SK-N-SH (cell line): ENCODE results near the gene OR2L13. TPM values are rescaled to one million over a fixed set of nuclear protein-coding genes. Genes with fewer than 3 reads are reported as not detected.

ENCODE experiments used
- CTCF ChIA-PET: fragments of 300-600, 350-600 bp; formaldehyde crosslinking; extraction: SDS; loops from one replicate; lab custom pipeline; 2021; lab: Yijun Ruan, JAX
- POLR2A ChIA-PET: fragments of 350-600 bp; sonication (Branson Sonifier 250); formaldehyde crosslinking; extraction: SDS; loops from one replicate; lab custom pipeline; 2020; ENCODE audit warnings: antibody characterized with exemption, inconsistent platforms; lab: Yijun Ruan, JAX
- DNase-seq: peaks from one replicate; pipeline ENCODE4 v3.0.0; 2012
- H2AFZ ChIP-seq: fragments of 200-600 bp; sonication (generic); 2 replicates; pipeline ENCODE4 v1.8.1; 2016; ENCODE audit warnings: antibody characterized with exemption, mild to moderate bottlenecking, low read depth
- H3F3A ChIP-seq: fragments of 200-600 bp; sonication (generic); replicated peaks from 2 replicates; pipeline ENCODE3; 2016; ENCODE audit warnings: antibody characterized with exemption, mild to moderate bottlenecking; ENCODE audit not compliant: insufficient read depth
- H3K27ac ChIP-seq, 2 experiments: fragments of 200-500 bp in 1 of 2; fragments of 200-600 bp in 1 of 2; sonication (Bioruptor generic) in 1 of 2; sonication (generic), shearing (Covaris generic) in 1 of 2; 2 replicates each; pipeline versions ENCODE4 v1.5.1 to v1.6.1; 2014 to 2016; ENCODE audit warnings: low read depth in 2 of 2, inconsistent platforms in 1 of 2, low read length in 1 of 2, mild to moderate bottlenecking in 1 of 2, mixed read lengths in 1 of 2
- H3K27me3 ChIP-seq: fragments of 200-600 bp; sonication (generic), shearing (Covaris generic); 2 replicates; pipeline ENCODE4 v1.6.1; 2016; ENCODE audit warnings: mixed run types; ENCODE audit not compliant: insufficient read depth
- H3K36me3 ChIP-seq, 2 experiments: fragments of 200-500 bp in 1 of 2; fragments of 200-600 bp in 1 of 2; sonication (Bioruptor generic) in 1 of 2; sonication (generic) in 1 of 2; replicated peaks in 1 of 2; 2 replicates each; pipeline versions ENCODE3 to v1.5.1; 2014 to 2016; ENCODE audit warnings: low read length in 1 of 2, mild to moderate bottlenecking in 1 of 2; ENCODE audit not compliant: insufficient read depth in 2 of 2, control insufficient read depth in 1 of 2
- H3K4me1 ChIP-seq, 2 experiments: fragments of 200-500 bp in 1 of 2; fragments of 200-600 bp in 1 of 2; sonication (Bioruptor generic) in 1 of 2; sonication (generic), shearing (Covaris generic) in 1 of 2; 2 replicates each; pipeline versions ENCODE4 v1.5.1 to v1.6.1; 2014 to 2016; ENCODE audit warnings: low read depth in 1 of 2, low read length in 1 of 2, mixed run types in 1 of 2; ENCODE audit not compliant: insufficient read depth in 2 of 2, control insufficient read depth in 1 of 2
- H3K4me2 ChIP-seq: fragments of 200-600 bp; sonication (generic), shearing (Covaris generic); 2 replicates; pipeline ENCODE4 v1.6.1; 2017; ENCODE audit warnings: mixed run types
- H3K4me3 ChIP-seq, 2 experiments: fragments of 200-500 bp in 1 of 2; fragments of 200-600 bp in 1 of 2; sonication (Bioruptor generic) in 1 of 2; sonication (generic), shearing (Covaris generic) in 1 of 2; 2 replicates each; pipeline versions ENCODE4 v1.5.1 to v1.8.1; 2014 to 2016; ENCODE audit warnings: low read depth in 2 of 2, inconsistent platforms in 1 of 2, low read length in 1 of 2, mild to moderate bottlenecking in 1 of 2, mixed read lengths in 1 of 2, moderate library complexity in 1 of 2
- H3K79me2 ChIP-seq: fragments of 200-600 bp; sonication (generic); 2 replicates; pipeline ENCODE4 v1.8.1; 2017; ENCODE audit warnings: mild to moderate bottlenecking; ENCODE audit not compliant: insufficient read depth
- H3K9ac ChIP-seq: fragments of 200-600 bp; sonication (generic); 2 replicates; pipeline ENCODE4 v1.6.1; 2017; ENCODE audit warnings: mixed run types
- H3K9me2 ChIP-seq: fragments of 200-600 bp; sonication (generic); 2 replicates; pipeline ENCODE4 v1.6.1; 2017; ENCODE audit warnings: mixed run types
- H3K9me3 ChIP-seq: fragments of 200-600 bp; sonication (generic); 2 replicates; pipeline ENCODE4 v1.6.1; 2017; ENCODE audit warnings: mixed run types, mild to moderate bottlenecking, moderate library complexity
- H4K20me1 ChIP-seq: fragments of 200-600 bp; sonication (generic); 2 replicates; pipeline ENCODE4 v1.6.1; 2017; ENCODE audit warnings: mild to moderate bottlenecking, mixed run types; ENCODE audit not compliant: insufficient read depth
- CHD2 ChIP-seq: fragments of 150-350 bp; IDR thresholded peaks from 2 replicates; pipeline ENCODE4 v1.6.1; 2018; ENCODE audit warnings: low read length; ENCODE audit not compliant: partially characterized antibody
- EP300 ChIP-seq, 2 experiments: IDR thresholded peaks; 2 replicates each; pipeline versions ENCODE4 v1.4.0 to v1.6.1; 2012; ENCODE audit warnings: borderline replicate concordance in 1 of 2, low read depth in 1 of 2, low read length in 1 of 2
- FOXJ3 ChIP-seq: sonication (generic); formaldehyde crosslinking; IDR thresholded peaks from 2 replicates; pipeline ENCODE4 v1.5.1; 2020; ENCODE audit warnings: mild to moderate bottlenecking, missing genetic modification reagents
- FOXM1 ChIP-seq: IDR thresholded peaks from 2 replicates; pipeline ENCODE4 v1.4.0; 2012; ENCODE audit warnings: low read depth, mild to moderate bottlenecking
- GATA2 ChIP-seq: sonication (generic); formaldehyde crosslinking; IDR thresholded peaks from 2 replicates; pipeline ENCODE4 v1.5.0; 2020; ENCODE audit warnings: mild to moderate bottlenecking, missing genetic modification reagents
- JUND ChIP-seq: IDR thresholded peaks from 2 replicates; pipeline ENCODE4 v1.4.0; 2012
- MEF2A ChIP-seq: IDR thresholded peaks from 2 replicates; pipeline ENCODE4 v1.4.0; 2012; ENCODE audit warnings: low read depth, borderline replicate concordance
- MXI1 ChIP-seq: IDR thresholded peaks from 2 replicates; pipeline ENCODE4 v1.6.1; 2012; ENCODE audit warnings: mild to moderate bottlenecking, low read depth, low read length, improper control_type of control experiment
- NRF1 ChIP-seq: IDR thresholded peaks from 2 replicates; pipeline ENCODE4 v1.6.1; 2012; ENCODE audit warnings: low read depth, mild to moderate bottlenecking, low read length
- POLR2AphosphoS5 ChIP-seq: IDR thresholded peaks from 2 replicates; pipeline ENCODE4 v1.6.1; 2012; ENCODE audit warnings: low read depth, low read length
- RFX5 ChIP-seq: IDR thresholded peaks from 2 replicates; pipeline ENCODE4 v1.6.1; 2012; ENCODE audit warnings: mild to moderate bottlenecking, improper control_type of control experiment, low read length
- RXRA ChIP-seq: IDR thresholded peaks from 2 replicates; pipeline ENCODE4 v1.4.0; 2012; ENCODE audit warnings: low read depth, mild to moderate bottlenecking, borderline replicate concordance
- SMC3 ChIP-seq: IDR thresholded peaks from 2 replicates; pipeline ENCODE4 v1.6.1; 2012; ENCODE audit warnings: low read depth, low read length, improper control_type of control experiment
- TCF12 ChIP-seq: IDR thresholded peaks from 2 replicates; pipeline ENCODE4 v1.4.0; 2012
- TEAD4 ChIP-seq: IDR thresholded peaks from 2 replicates; pipeline ENCODE4 v1.4.0; 2012; ENCODE audit warnings: mild to moderate bottlenecking, borderline replicate concordance; ENCODE audit not compliant: insufficient read depth
- YY1 ChIP-seq: IDR thresholded peaks from 2 replicates; pipeline ENCODE4 v1.4.0; 2012; ENCODE audit warnings: low read depth, mild to moderate bottlenecking
- WGBS: methylation state at CpG from one replicate; pipeline ENCODE4 v1.1.6; 2017; ENCODE audit warnings: low lambda C conversion rate; 5-methylcytosine and 5-hydroxymethylcytosine counted together
- polyA plus RNA-seq, 3 experiments: library from polyadenylated mRNA; depleted of rRNA; stranded (reverse); fragments of >200 nt; gene quantifications; 2 replicates each; pipeline ENCODE4 v1.2.3, GENCODE V29; 2012
- TF ChIP-seq, protein P1 (sequence below): IDR thresholded peaks from 2 replicates; pipeline ENCODE4; 2012
- TF ChIP-seq, protein P2 (sequence below): fragments of 150-350 bp; IDR thresholded peaks from 2 replicates; pipeline ENCODE4 v1.6.1; 2017; ENCODE audit warnings: antibody characterized with exemption, low read length, low read depth, borderline replicate concordance
- TF ChIP-seq, protein P3 (sequence below): fragments of 200-600 bp; sonication (generic); IDR thresholded peaks from 2 replicates; pipeline ENCODE4 v1.6.1; 2017; ENCODE audit warnings: antibody characterized with exemption, mild to moderate bottlenecking, moderate library complexity

OR2L13 gene
- polyA plus RNA-seq, 1 of the 3 experiments (the other 2 are of a cell fraction) = 0.23 TPM

DNA sequence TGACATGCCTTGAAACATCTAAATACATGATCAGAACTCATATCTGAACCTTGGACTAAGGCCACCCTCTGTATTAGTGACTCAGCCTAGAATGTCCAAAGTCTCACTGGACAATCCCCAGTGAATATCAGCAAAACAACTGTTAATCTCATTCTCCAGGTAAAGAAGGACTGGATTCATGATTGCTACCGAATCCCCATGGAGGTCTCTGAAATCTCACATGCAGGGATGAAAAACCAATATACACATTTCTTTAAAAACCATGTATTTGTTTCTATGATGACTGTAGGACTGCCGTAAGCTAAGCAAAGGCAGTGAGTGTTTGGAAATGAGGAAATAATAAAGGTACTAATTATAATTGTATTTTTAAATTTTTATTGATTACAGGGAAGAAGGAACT is 48.4 kb upstream of the OR2L13 start, which contains the start of gene OR2L3 (continued):
- TF ChIP-seq, protein P1, sequence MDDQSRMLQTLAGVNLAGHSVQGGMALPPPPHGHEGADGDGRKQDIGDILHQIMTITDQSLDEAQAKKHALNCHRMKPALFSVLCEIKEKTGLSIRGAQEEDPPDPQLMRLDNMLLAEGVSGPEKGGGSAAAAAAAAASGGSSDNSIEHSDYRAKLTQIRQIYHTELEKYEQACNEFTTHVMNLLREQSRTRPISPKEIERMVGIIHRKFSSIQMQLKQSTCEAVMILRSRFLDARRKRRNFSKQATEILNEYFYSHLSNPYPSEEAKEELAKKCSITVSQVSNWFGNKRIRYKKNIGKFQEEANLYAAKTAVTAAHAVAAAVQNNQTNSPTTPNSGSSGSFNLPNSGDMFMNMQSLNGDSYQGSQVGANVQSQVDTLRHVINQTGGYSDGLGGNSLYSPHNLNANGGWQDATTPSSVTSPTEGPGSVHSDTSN = no peak
- TF ChIP-seq POLR2AphosphoS5 (no peak), CHD2 (no peak)

DNA sequence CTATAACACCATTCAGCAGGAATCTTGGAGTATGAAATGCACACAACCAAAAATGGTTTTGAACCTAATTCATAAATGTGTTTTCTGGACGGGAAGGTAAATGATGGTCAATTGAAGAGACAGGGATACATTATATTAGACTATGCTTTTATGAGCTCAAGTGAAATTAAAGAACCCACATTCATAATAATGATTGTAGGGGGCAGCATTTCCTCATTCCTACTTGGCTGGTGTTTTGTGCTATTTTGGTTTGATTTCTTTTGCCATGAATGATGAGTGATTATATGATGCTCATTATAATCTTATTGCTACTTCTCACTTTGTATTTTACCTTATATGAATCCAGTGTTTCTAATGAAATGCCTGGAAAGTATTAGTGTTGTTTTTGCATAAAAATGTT is 48.0 kb upstream of the OR2L13 start:
- Histone ChIP-seq H3K36me3 (no peaks in the 10 kb centered on the region), H4K20me1 (no peaks in the 10 kb centered on the region), H3K4me1 (no peaks in the 10 kb centered on the region), H3K27me3 (no peaks in the 10 kb centered on the region), H2AFZ (no peak overlapping the region), H3K9ac (no peak overlapping the region), H3K9me3 (no peaks in the 10 kb centered on the region), H3K79me2 (no peaks in the 10 kb centered on the region), H3K9me2 (no peaks in the 10 kb centered on the region), H3F3A (no peaks in the 10 kb centered on the region), H3K4me3 (no peak overlapping the region), H3K27ac (no peak overlapping the region), H3K4me2 (no peak overlapping the region)
- ChIA-PET POLR2A (no interaction called here), CTCF (no interaction called here)
- no peak for DNase-seq
- TF ChIP-seq NRF1 = no peak
- no peak for TF ChIP-seq RFX5
- TF ChIP-seq SMC3 = no peak
- TF ChIP-seq GATA2 (CRISPR knock-in tag) = no peak
- no peak for TF ChIP-seq MXI1
- no peak for TF ChIP-seq MEF2A
- no peak for TF ChIP-seq YY1
- TF ChIP-seq POLR2AphosphoS5 = no peak
- no peak for TF ChIP-seq RXRA
- no peak for TF ChIP-seq JUND
- no peak for TF ChIP-seq TCF12
- 0% methylated on average over 1 of the region's 1 CpG for WGBS

DNA sequence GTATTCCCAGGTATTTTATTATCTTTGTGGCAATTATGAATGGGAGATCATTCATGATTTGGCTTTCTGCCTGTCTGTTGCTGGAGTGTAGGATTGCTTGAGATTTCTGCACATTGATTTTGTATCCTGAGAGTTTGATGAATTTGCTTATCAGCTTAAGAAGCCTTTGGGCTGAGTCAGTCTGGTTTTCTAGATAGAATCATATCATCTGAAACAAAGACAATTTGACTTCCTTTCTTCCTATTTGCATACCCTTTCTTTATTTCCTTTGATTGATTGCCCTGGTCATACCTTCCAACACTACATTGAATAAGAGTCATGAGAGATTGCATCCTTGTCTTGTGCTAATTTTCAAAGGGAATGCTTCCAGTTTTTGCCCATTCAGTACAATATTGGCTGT is 40.3 kb upstream of the OR2L13 start:
- H3K9me2 ChIP-seq = no peaks in the 10 kb centered on the region
- H3K27ac ChIP-seq = no peak overlapping the region
- no peaks in the 10 kb centered on the region for H3K79me2 ChIP-seq
- H3K36me3 ChIP-seq = no peaks in the 10 kb centered on the region
- H3K4me3 ChIP-seq = no peak overlapping the region
- no peak overlapping the region for H3K4me2 ChIP-seq
- no peak overlapping the region for H3K9ac ChIP-seq
- POLR2A ChIA-PET = no interaction called here
- H2AFZ ChIP-seq = no peak overlapping the region
- TF ChIP-seq, protein P2, sequence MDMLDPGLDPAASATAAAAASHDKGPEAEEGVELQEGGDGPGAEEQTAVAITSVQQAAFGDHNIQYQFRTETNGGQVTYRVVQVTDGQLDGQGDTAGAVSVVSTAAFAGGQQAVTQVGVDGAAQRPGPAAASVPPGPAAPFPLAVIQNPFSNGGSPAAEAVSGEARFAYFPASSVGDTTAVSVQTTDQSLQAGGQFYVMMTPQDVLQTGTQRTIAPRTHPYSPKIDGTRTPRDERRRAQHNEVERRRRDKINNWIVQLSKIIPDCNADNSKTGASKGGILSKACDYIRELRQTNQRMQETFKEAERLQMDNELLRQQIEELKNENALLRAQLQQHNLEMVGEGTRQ = no peak
- TF ChIP-seq FOXM1 = no peak
- TF ChIP-seq EP300 (IDR thresholded peaks at IDR 0.05; ENCODE audit: borderline replicate concordance in 1 of 2, low read depth in 1 of 2, low read length in 1 of 2) = no peak
- no peak for TF ChIP-seq TEAD4
- TF ChIP-seq YY1 = no peak
- TF ChIP-seq CHD2 = no peak
- TF ChIP-seq, protein P3, sequence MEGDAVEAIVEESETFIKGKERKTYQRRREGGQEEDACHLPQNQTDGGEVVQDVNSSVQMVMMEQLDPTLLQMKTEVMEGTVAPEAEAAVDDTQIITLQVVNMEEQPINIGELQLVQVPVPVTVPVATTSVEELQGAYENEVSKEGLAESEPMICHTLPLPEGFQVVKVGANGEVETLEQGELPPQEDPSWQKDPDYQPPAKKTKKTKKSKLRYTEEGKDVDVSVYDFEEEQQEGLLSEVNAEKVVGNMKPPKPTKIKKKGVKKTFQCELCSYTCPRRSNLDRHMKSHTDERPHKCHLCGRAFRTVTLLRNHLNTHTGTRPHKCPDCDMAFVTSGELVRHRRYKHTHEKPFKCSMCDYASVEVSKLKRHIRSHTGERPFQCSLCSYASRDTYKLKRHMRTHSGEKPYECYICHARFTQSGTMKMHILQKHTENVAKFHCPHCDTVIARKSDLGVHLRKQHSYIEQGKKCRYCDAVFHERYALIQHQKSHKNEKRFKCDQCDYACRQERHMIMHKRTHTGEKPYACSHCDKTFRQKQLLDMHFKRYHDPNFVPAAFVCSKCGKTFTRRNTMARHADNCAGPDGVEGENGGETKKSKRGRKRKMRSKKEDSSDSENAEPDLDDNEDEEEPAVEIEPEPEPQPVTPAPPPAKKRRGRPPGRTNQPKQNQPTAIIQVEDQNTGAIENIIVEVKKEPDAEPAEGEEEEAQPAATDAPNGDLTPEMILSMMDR = no peak
- no peak for TF ChIP-seq FOXJ3 (CRISPR knock-in tag)
- DNase-seq = no peak
- no peaks in the 10 kb centered on the region for H3F3A ChIP-seq
- CTCF ChIA-PET = no interaction called here
- no peaks in the 10 kb centered on the region for H3K4me1 ChIP-seq
- H3K27me3 ChIP-seq = no peaks in the 10 kb centered on the region
- no peaks in the 10 kb centered on the region for H3K9me3 ChIP-seq
- H4K20me1 ChIP-seq = no peaks in the 10 kb centered on the region
